HG03575 (cell line): ENCODE measurements around the gene GAREM2.

Source experiments
- ATAC-seq: cut with Tn5 transposase; IDR thresholded peaks from one replicate; pipeline ENCODE4 v1.9.1; 2021; ENCODE audit not compliant: unreplicated experiment, insufficient number of reproducible peaks, low FRiP score; ENCODE audit errors: extremely low read depth

The GAREM2 gene

GRCh38 chr2:26172871-26173775, at the start of gene GAREM2:
GAREM2 (plus strand) TSS chr2:26173088; CDS start chr2:26173221, 133 bp downstream.
- ATAC-seq, result no peak

GRCh38 chr2:26123426-26123825, 49.5 kb upstream of the GAREM2 start:
- no peak for ATAC-seq

GRCh38 chr2:26126074-26126473, 46.8 kb upstream of the GAREM2 start:
- no peak for ATAC-seq

- no peak for ATAC-seq
These were observed 44.7 kb upstream of the GAREM2 start for GRCh38 chr2:26128176-26128575.

GRCh38 chr2:26130763-26131162, 42.1 kb upstream of the GAREM2 start:
- no peak for ATAC-seq

GRCh38 chr2:26136451-26136850, 36.4 kb upstream of the GAREM2 start:
- ATAC-seq, result no peak

GRCh38 chr2:26139269-26140183, 33.4 kb upstream of the GAREM2 start:
- no peak for ATAC-seq

GRCh38 chr2:26141145-26141769, 31.6 kb upstream of the GAREM2 start:
- no peak for ATAC-seq

GRCh38 chr2:26144031-26144430, 28.9 kb upstream of the GAREM2 start:
- ATAC-seq, result no peak

GRCh38 chr2:26144953-26145680, 27.8 kb upstream of the GAREM2 start:
- ATAC-seq, result no peak

GRCh38 chr2:26148501-26148900, 24.4 kb upstream of the GAREM2 start:
- ATAC-seq, result no peak

GRCh38 chr2:26150243-26150642, 22.6 kb upstream of the GAREM2 start:
- ATAC-seq, result no peak

- ATAC-seq, result no peak
These were observed 15.3 kb upstream of the GAREM2 start for GRCh38 chr2:26157580-26157979.

- no peak for ATAC-seq
These were observed 11.0 kb upstream of the GAREM2 start for GRCh38 chr2:26161926-26162325.

- no peak for ATAC-seq
These were observed 9.9 kb upstream of the GAREM2 start for GRCh38 chr2:26162963-26163362.

GRCh38 chr2:26164231-26164630, 8.7 kb upstream of the GAREM2 start:
- no peak for ATAC-seq

- ATAC-seq, result no peak
These were observed 8.2 kb upstream of the GAREM2 start for GRCh38 chr2:26164641-26165211.

GRCh38 chr2:26165403-26165802, 7.5 kb upstream of the GAREM2 start:
- no peak for ATAC-seq
